ENCODE results near the gene CDKN2AIPNL.

GRCh38 chr5:134444941-134445471, 33.3 kb upstream of the CDKN2AIPNL start:
- TF ChIP-seq POLR2A (IDR thresholded peaks at IDR 0.05) (no peak), CTCF (IDR thresholded peaks at IDR 0.05) (no peak)
